HK-2 (cell line): ENCODE data around the gene LCN10.
A peak's percentile ranks its signal among the peaks of the same experiment; 100 is the strongest.

Experiments
- DNase-seq: peaks from one replicate; pipeline ENCODE4 v3.0.0-alpha.2; 2018; ENCODE audit not compliant: unreplicated experiment

LCN10 gene

DNA sequence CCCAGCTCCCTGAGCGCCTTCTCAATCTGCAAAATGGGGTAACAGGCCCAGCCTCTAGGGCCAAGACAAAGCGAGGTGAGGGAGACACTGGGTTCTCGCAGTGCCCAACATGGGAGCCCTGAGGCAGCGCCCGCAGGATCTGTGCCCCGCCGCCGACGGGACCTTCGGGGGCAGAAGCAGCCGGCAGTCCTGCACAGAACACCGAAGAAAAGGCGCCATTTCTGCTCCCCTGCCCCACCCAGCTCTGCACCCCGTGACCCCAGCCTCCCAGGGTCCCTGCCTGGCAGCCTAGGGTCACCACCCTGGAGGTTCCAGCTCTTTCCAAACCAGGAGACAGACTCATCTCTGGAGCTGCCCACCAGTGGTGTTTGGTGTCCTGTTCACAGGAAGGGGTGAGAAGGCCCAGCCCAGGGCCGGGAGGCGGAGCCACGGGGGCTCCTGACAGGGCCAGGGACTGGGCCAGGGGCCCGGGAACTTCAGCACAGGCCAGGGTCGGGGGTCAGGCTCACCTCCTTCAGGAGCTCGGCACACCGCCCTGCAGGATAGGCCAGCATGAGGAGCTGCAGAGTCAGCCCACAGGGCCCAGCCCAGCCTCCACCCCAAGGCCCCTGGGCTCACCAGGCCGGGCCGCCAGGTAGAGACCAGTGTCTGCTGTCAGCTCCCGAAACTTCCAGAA lies 12.0 kb upstream of the LCN10 start:
- no peak for DNase-seq

DNA sequence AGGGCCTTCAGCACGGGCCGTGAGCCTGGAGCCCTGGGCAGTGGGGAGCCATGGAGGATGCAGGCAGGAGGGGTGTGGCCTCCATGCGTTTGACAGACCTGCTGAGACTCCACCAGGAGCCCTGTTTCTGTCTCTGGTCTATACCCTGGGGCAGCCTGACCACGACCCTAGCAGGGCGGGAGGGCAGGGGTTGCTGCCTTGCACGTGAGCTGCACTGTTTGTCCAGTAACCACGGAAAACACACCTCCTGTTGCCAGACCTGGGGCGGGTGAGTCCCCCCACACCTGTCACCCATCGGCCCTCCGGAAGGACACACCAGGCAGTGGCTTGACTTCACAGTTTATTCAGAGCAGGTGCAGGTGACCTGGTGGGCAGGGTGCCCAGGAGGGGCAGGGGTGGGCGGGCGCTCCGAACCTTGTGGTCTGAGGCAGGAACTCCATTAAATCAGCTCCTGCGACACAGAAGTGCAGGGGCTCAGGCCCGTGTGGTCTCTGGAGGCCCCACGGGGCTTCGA lies 11.4 kb upstream of the LCN10 start:
- DNase-seq, result no peak

DNA sequence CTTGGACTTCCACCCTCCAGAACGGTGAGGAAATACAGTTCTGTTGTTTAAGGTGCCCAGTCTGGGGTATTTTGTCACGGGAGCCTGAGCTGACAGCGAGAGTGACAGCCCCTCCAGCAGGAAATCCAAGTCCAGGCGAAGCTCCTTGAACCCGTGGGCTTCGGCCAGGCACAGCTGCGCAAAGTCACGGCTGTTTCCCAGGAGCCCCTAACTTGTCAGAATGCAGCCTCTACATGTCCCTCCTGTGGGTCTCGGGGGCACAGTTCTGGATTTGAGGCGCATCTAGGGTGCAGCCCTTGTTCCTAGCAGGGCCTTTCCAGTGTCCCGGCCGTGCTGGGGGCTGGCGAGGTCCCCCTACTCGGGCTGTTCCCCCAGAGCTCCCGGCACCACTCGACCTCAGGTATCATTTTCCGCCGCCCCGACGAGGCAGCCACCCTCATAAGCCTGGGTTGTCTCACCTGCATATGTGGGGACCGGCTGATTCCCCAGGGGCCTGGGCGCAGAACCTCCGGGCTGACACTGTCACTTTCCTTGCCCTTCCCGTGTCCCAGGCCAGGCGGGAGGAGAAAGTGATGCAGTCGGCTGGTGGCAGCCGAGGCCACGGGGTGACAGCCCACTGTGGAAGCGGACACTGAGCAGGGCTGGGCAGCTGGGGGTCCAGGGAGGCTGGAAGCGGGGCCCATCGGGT lies 10.8 kb upstream of the LCN10 start:
- DNase-seq, result no peak

DNA sequence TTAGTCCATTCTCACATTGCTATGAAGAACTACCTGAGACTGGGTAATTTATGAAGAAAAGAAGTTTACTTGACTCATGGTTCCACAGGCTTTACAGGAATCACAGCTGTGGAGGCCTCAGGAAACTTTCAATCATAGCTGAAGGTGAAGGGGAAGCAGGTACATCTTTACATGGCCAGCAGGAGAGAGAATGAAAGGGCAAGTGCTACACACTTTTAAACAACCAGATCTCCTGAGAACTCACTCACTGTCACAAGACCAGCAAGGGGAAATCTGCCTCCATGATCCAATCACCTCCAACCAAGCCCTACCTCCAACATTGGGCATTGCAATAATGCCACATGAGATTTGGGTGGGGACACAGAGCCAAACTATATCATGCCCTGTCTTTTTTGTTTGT lies 9.1 kb upstream of the LCN10 start:
- DNase-seq, result no peak

DNA sequence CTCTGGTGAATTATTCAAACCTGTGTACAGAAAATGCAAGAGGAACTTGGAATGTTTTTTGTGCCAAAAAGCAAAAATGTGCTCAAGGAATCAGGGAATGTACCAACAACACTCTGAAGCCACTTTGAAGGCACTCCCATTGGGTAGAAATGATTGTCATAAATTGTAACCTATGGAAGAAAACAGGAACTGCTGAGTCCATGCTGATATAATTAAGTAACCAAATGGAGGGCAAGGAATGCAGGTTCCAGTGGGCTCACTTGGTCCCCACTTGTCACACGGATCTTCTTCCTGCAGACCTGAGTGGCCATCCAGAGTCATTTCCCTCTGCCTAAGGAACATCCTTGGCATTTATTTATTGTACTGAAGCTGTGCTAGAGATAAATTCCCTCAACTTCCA lies 8.5 kb upstream of the LCN10 start:
- DNase-seq, result no peak

DNA sequence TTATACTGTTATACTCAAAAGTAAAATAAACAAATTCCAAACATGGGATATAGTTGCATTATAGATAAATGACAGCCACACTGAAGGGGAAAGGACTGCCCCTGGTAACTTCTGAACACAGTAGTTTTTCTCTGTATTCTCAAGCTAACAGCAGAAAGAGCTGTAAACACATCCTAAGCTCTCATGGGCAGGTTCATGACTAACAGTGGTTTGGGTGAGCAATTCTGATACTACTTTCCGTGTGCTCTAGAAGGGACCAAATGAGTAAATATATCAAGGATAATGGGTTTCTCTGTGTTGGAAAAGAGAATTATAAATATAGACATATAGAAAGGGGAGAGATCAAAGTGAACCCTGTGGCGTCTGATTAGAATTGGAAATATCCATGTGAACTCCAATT lies 7.8 kb upstream of the LCN10 start:
- DNase-seq, result no peak

DNA sequence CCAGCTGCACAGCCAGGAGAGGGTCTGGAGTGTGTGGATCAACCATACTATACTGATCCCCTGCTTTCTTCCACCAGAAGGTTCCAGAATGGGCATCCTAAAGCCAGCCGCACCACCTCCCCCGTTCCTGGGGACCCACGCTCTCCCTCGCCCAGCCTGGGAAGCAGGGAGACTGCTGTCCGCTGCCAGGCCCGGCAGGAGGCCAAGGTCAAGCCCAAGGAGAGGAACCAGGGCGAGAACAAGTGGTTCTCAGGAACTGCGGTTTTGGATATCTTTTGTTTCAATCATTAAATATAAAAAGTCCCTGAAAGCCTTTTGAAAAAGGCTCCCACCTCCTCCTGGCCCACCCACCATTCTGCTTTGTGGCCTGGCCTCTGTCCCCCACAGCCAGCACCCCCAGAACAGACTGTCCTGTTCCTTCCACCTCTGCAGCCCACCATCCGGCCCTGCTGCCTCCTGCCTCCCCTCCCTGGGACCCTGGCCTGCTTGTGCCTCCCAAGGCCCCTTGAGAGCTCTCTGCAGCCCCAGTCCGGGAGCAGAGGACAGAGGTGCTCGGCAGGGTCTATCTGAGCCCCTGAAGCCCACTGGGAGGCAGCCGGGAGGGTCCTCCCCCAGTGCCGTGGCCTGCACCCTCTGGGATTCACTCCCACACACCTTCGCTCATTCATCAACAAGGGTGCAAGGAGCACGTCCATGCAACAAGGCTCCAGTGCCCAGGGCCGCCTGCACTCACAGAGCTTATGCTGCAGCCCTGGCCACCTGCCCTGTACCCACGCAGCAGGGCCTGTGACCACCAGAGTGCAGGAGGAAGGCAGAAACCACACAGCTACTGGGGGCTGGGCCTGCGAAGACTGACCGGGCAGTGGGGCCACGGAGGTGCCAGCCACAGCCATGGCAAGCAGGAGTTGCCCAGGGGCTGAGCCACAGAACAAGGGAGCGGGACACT lies 6.2 kb upstream of the LCN10 start:
- DNase-seq, result no peak

DNA sequence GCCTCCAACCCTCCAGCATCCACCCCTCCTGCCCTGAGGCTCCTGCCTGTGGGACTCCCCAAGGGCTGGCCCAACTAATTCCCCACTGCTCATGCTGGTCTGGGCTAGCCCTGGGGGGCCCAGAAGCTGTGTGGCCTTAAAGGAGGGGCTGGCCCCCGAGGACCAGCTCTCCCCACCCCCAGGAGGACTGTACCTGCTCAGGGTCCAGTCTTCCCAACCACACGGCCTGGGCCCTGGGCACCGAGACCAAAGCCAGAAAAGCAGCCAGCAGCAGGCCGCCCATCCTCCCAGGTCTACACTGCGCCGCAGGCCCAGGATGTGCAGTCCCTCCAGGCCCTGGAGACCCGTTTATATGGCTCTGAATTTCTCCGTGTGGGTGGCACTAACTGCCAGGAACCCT lies 5.5 kb upstream of the LCN10 start, which contains the start of gene LCN6:
TSS of gene LCN6 (minus strand) at position 325 of the 400 bp plus-strand sequence. CDS start at position 283, 42 bp downstream.
- DNase-seq, result no peak

DNA sequence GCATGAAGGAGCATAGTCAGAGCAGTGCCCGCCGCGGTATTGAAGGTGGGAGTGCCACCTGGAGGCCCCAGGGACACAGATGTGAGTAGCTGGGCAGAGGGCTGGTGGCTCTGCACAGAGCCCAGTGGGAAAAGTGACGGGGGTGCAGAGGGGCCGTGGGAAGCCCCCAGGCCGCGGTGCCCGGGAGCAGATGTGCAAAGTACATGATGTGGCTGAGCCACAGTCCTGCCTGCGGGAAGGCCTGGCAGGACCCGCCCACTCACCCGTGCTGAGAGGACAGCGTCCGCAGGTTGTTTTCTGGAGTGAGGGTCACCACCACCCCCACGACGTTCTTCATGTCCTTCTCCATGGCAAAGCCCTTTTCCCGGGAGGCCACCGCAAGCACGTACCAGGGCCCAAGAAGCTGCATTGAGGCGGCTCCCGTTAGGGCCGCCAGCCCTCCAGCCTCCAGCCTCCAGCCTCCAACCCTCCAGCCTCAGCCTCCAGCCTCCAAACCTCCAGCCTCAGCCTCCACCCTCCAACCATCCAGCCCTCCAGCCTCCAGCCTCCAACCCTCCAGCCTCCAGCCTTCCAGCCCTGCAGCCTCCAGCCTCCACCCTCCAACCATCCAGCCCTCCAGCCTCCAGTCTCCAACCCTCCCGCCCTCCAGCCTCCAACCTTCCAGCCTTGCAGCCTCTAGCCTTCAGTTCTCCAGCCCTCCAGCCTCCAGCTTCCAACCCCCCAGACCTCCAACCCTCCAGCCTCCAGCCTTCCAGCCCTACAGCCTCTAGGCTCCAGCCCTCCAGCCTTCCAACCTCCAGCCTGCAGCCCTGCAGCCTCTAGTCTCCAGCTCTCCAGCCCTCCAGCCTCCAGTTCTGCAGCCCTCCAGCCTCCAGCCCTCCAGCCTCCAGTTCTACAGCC lies 4.7 kb upstream of the LCN10 start:
- no peak for DNase-seq

DNA sequence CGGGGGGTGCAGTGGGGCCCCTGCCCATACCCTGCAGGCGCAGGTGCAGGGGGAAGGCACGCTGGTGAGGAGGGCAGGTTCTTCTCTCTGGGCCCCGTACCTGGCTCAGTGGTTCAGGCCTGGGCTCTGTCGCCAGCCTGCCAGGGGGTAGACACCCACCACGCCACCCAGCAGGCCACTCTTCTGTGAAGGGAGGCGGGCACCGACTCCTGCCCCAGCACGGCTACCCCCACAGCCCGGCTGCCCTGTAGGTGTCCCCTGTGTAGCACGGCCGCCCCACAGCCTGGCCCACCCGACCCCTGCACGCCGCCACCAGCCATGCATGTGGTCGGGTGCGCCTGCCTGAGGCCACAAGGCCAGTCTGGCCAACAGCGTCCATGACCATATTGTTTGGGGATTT lies 3.9 kb upstream of the LCN10 start:
- DNase-seq, result no peak

DNA sequence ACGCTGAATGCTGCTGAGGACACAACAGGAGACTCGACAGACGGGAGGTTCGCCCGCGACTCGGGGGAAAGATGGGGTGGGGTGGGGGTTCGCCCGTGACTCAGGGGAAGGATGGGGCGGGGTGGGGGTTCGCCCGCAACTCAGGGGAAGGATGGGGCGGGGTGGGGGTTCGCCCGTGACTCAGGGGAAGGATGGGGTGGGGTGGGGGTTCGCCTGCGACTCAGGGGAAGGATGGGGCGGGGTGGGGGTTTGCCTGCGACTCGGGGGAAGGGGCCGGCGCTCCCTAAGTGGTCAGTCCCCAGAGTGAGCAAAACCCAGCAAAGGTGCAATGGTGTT lies 3.4 kb upstream of the LCN10 start:
- DNase-seq, result no peak

DNA sequence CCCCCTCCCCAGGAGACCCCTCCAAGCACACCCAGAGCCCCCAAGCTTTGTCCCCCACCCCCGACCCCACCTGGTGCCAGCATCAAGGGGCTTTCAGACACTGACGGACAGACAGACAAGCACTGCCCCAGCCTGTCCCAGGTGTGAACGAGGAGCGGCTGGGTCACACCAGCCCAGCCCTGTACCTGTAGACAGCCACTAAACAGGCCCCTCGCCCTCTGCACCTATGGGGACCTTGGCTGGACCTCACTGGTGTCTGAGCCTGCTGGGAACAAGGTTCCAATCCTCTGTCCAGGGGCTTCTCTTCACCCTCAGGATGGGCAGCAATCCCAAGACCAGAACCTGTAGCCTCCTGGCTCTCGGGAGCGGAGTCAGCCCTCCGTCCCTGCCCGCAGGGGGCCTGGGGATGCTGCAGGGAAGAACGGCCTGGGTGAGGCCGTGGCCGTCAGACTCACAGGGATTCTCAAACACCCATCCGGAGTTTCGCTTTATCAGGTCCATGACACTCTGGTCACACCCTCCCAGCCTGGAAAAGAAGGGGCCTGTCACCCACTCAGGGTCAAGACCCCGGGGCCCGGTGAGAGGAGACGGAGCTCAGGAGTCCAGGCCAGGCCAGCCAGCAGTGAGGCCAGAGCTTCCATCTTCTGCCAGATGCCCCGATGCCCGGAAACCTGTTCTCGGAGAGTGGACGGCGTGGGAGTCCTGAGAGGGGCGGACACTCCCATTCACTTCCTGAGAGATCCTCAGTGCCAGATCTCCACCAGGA lies 2.8 kb upstream of the LCN10 start:
- DNase-seq, result no peak

DNA sequence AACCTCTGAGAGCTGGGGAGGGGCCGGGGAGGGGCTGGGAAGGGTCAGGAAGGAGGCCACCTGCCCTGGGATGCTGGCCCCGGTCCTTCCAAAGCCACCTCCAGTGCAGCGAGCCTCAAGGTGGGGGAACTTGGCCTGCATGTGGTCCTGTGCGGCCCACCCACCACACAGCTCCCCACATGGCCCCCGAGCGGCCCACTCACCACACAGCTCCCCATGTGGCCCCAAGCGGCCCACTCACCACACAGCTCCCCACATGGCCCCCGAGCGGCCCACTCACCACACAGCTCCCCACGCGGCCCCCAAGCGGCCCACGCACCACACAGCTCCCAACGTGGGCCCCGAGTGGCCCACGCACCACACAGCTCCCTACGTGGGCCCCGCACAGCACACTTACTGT lies 2.0 kb upstream of the LCN10 start:
- DNase-seq, result no peak

DNA sequence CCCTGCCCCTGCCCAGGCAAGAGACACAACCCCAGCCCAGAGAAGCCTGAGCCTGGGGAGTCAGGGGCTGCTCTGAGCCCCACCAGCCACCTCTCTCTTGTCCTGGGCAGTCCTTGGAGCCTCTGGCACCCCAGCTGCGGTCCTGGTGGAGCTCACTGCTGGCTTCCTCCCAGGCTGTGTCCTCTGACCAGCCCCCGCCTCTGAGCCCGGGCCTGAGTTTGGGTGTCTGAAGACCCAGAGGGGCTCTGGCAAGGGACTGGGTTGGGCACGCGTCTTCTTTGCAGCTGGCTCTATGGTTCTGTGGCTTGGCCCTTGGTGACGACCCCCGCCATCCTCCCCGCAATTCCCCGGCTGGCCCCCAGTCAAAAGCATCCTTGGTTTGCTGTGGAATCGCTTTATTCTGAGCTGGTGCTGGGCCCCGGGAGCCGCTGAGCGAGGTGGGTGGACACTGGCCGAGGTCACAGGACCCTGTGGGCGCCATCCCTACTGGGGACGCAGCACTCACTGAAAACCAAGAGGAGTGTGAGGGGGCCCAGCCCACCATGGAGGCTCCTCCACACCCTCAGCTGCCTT lies 985 bp upstream of the LCN10 start:
- no peak for DNase-seq

DNA sequence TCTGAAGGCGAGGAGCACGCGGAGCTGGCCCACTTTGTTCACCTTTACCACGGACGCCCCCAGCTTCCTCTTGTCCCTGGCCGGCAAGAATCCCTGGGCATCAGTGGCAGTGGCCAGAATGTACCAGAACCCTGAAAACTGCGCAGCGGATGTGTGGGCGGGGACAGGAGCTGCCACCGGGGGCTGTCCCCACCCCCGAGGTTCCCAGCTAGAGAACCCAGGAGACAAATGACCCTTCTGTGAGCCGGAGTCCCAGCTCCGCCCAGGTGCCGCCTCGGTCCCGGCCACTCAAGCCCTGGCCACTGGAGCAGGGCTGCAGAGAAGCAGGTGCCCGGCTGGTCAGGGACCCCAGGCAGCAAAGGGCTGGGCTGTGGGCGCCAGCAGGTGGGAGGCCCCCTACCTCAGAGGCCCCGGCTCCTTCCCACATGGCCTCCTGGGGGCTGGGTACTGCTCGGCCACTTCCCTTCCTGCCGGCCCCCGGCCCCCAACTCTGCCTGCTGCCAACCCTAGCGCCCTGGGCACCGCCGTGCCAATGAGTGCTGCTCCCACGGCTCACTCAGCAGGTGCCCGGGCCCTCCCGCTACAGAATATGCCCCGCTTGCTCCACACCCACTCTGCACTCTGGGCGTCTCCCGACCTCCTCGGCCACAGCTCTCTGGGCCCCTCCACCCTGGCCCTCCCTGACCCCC lies 713 bp downstream of the LCN10 start:
- DNase-seq, result peak; percentile 27

DNA sequence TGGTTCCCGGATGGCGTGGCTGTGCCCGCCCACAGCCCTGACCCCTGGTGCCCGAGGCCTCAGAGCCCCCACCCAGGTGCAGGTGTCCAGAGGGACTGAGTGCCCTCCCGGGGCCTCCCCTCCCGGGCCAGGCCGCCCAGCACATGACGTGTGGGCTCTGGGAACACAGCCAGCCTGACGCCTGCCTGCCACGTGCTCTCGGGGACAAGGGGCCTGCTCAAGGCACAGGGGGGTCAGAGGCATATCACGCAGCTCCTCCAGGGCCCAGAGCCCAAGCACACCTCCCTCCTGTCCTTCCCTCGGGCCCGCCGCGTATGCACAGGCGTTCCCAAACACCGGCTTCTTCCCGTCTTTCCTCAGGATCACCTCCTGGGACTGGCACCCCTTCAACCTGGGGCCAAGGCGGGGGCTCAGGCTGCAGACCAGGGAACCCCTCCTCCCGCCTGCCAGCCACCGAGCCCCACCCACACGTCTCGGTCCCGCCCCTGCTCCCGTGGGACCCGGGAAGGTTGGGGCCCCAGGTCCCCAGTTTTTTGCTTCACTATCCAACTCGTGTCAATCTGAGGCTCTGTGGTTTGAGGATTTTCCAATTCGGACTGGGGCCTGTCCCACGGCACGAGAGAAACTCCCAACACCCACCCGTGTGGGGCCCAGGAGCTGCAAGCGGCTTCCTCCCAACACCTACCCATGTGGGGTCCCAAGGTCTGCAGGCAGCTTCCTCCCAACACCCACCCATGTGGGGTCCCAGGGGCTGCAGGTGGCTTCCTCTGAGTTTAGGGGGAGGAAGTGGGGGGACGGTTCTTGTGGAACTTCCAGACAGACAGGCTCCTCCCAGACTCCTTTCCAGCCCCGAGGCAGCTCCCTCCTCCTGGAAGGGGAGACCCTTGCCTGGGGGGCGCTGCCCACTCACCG lies 1.5 kb downstream of the LCN10 start:
- DNase-seq, result peak; percentile 44

DNA sequence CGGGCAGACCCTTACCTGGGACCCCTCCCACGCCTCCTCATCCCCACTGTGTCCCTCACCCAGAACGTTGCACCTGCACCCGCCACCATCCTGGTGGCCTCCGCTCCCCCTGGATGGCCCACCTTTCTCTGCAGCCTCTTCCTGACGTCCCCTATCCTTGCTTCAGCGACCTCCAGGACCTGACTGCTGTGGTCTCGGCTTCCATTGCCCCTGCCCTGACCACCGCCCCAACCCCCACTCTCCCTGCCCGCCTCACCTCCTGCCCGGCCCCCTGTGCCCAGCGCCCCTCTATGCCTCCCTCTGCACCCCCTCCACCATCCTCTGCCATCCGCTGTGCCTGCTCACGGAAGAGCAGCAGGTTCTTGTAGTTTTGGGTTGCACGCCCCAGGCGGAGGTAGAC lies 2.2 kb downstream of the LCN10 start:
- DNase-seq, result no peak

DNA sequence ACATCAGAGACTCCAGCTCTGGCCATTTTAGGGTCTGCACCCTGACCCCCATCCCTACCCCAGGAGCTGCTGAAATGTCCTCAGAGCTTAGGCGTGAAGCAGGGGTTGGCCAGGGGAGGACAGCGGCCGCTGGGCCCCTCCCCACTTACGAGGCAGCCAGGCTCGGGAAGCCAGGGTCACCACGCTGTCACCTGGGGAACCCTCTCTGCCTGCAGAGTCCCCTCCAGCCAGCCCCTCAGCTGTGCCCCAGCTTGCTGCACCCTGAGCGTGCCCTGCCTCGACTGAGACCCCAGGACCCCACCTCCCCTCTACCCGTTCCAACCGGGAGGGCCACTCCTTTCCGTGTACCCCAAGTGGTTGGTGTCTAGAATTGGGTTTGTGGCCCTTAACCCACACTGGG lies 2.7 kb downstream of the LCN10 start:
- no peak for DNase-seq

DNA sequence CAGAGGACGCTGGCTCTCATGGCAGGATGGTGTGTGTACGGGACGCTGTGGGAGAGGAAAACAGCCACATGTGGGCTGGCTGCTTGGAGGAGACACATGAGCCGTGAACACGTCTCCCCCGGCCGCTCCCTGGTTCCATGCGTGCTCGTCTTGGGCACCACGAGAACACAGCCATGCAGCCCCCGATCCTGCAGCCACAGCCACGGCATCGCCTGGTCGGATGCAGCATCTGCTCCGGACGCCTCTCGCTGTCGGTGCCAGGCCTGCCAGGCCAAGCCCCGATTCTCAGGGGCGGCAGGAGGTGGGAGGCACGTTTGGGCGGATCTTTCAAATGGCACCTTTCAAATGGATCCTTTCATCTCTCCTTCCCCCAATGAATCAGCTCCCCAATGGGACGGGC lies 3.2 kb downstream of the LCN10 start:
- DNase-seq, result no peak
